H54 (cell line): ENCODE data around the gene RPUSD3.
"Not testable (repeated sequence)": the region's sequence is repeated elsewhere in the genome, so short reads cannot be mapped to it uniquely, and the experiment has no call there.

Experiments
- DNase-seq: peaks from one replicate; pipeline ENCODE4 v3.0.0; 2011; ENCODE audit warnings: low spot score, mixed read lengths; ENCODE audit not compliant: insufficient read length
- FAIRE-seq: peaks from 3 replicates; lab custom pipeline; 2011; peaks lifted over from hg19 to GRCh38; lab: Jason Lieb, UNC
- POLR2A ChIP-seq: IDR thresholded peaks from 2 replicates; pipeline ENCODE4 v1.6.1; 2011; ENCODE audit warnings: low read depth, mild to moderate bottlenecking, low read length

The RPUSD3 gene

DNA sequence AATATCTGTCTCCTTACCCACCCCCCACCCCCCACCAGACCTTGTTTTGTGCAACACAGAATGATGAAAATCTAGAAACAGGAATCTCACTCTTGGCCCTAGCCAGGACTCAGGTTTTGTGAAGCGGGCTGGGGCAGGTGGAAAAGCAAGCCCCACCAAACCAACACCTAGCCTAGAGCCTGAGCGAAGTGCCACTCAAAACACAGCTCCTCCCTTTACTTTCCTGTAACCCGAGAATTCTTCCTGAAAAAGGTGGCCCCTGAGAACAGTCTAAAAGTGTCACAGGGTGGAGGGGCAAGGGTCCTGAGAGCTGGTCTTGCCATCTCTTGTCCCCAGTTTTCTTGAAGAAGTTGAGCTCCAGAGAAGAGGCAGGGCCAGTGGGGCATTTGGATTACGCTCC, 17.4 kb upstream of the RPUSD3 start:
- FAIRE-seq (no peak), DNase-seq (no peak)
- no peak for TF ChIP-seq POLR2A

DNA sequence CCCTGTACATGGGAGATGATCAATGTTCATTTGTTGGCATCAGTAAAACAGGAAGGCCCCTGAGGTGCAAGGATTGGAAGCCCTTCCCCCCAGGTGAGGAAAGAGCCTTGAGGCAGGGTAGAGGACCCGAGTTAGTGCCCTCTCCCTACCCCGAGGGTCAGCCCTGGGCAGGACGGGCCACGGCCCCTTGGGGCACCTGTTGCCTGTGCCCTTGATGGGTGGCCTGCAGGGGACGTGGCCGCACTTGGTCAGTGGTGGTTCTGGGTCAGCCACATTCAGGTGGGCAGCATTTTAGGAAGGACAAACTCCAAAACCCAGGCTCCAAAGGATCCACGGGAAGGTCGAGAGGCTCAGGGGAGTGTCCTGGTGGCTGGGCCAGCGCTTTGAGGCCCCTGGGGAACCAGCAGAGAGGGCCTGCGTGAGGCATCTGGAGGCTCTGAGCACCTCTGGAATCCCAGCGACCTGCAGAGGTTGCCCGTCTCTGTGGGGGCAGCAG, 15.8 kb upstream of the RPUSD3 start:
- DNase-seq (no peak), FAIRE-seq (no peak)
- no peak for TF ChIP-seq POLR2A

GRCh38 chr3:9855594-9855993, 11.8 kb upstream of the RPUSD3 start:
- FAIRE-seq (no peak), DNase-seq (no peak)
- TF ChIP-seq POLR2A, result no peak

GRCh38 chr3:9854291-9854940, 10.6 kb upstream of the RPUSD3 start:
- not testable (repeated sequence) for FAIRE-seq, DNase-seq

GRCh38 chr3:9852528-9852927, 8.7 kb upstream of the RPUSD3 start:
- FAIRE-seq (no peak), DNase-seq (no peak)
- TF ChIP-seq POLR2A, result no peak

- not testable (repeated sequence) for FAIRE-seq, DNase-seq
Observed at GRCh38 chr3:9851926-9852325, 8.1 kb upstream of the RPUSD3 start.

GRCh38 chr3:9851383-9851782, 7.6 kb upstream of the RPUSD3 start:
- FAIRE-seq, DNase-seq: not testable (repeated sequence)

- not testable (repeated sequence) for FAIRE-seq
Observed at GRCh38 chr3:9848860-9849259, 5.1 kb upstream of the RPUSD3 start.

GRCh38 chr3:9847870-9848269, 4.1 kb upstream of the RPUSD3 start:
- not testable (repeated sequence) for FAIRE-seq

More at GRCh38 chr3:9848860-9849259, 5.1 kb upstream of the RPUSD3 start:
- not testable (repeated sequence) for DNase-seq

GRCh38 chr3:9846931-9847488, 3.2 kb upstream of the RPUSD3 start:
- DNase-seq (no peak), FAIRE-seq (no peak)
- no peak for TF ChIP-seq POLR2A

More at GRCh38 chr3:9847870-9848269, 4.1 kb upstream of the RPUSD3 start:
- DNase-seq, result not testable (repeated sequence)

- FAIRE-seq (no peak), DNase-seq (no peak)
- no peak for TF ChIP-seq POLR2A
Observed at GRCh38 chr3:9846231-9846630, 2.4 kb upstream of the RPUSD3 start.

DNA sequence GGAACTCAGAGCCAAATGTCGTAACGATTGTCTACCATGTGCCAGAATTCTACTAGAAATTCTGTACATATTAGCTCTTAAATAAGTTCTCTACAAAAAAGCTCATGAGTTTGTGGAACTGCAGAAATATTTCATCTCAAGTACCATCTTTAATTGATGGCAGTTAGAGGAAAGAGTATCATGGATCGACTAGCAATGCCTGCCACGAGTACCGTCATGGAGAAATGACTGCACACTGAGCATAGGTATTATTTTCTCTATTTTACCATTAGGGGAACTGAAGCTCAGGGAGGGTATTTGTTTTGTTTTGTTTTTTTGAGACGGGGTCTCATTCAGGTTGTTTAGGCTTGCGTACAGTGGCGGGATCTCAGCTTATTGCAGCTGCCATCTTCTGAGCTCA, 2.8 kb downstream of the RPUSD3 start:
- DNase-seq (no peak), FAIRE-seq (no peak)
- no peak for TF ChIP-seq POLR2A

- no peak for DNase-seq
- FAIRE-seq, result no peak
- TF ChIP-seq POLR2A, result no peak
Observed at GRCh38 chr3:9838856-9839255, 5.0 kb downstream of the RPUSD3 start.

GRCh38 chr3:9837701-9838582, 5.9 kb downstream of the RPUSD3 start:
- TF ChIP-seq POLR2A, result no peak
- FAIRE-seq, result no peak
- DNase-seq, result no peak
